ENCODE measurements around the gene TEKTIP1.
"Not testable (repeated sequence)": the region's sequence is repeated elsewhere in the genome, so short reads cannot be mapped to it uniquely, and the experiment has no call there.

TEKTIP1 gene

GRCh38 chr19:3524078-3524842 lies 14.7 kb upstream of the TEKTIP1 start:
- no peak for DNase-seq

- DNase-seq: no peak
Observed at GRCh38 chr19:3524904-3525451, 14.0 kb upstream of the TEKTIP1 start.

GRCh38 chr19:3526507-3527237 lies 12.3 kb upstream of the TEKTIP1 start:
- no peak for DNase-seq

- no peak for DNase-seq
Observed at GRCh38 chr19:3527238-3527910, 11.6 kb upstream of the TEKTIP1 start.

GRCh38 chr19:3528080-3528479 lies 10.9 kb upstream of the TEKTIP1 start:
- DNase-seq: no peak

- no peak for DNase-seq
Observed at GRCh38 chr19:3528539-3529211, 10.3 kb upstream of the TEKTIP1 start.

GRCh38 chr19:3529299-3529698 lies 9.7 kb upstream of the TEKTIP1 start:
- not testable (repeated sequence) for DNase-seq

- DNase-seq: no peak
Observed at GRCh38 chr19:3530389-3530788, 8.6 kb upstream of the TEKTIP1 start.

- no peak for DNase-seq
Observed at GRCh38 chr19:3531716-3532115, 7.3 kb upstream of the TEKTIP1 start.

- DNase-seq: no peak
Observed at GRCh38 chr19:3532154-3532786, 6.7 kb upstream of the TEKTIP1 start.

GRCh38 chr19:3533033-3533432 lies 5.9 kb upstream of the TEKTIP1 start:
- DNase-seq: no peak

GRCh38 chr19:3533563-3534216 lies 5.3 kb upstream of the TEKTIP1 start:
- no peak for DNase-seq

- no peak for DNase-seq
Observed at GRCh38 chr19:3534375-3535234, 4.4 kb upstream of the TEKTIP1 start.

- DNase-seq: no peak
Observed at GRCh38 chr19:3535235-3535535, 3.8 kb upstream of the TEKTIP1 start.

- no peak for DNase-seq
Observed at GRCh38 chr19:3535563-3535965, 3.4 kb upstream of the TEKTIP1 start.

- no peak for DNase-seq
Observed at GRCh38 chr19:3535981-3536380, 3.0 kb upstream of the TEKTIP1 start.

- DNase-seq: no peak
Observed at GRCh38 chr19:3536429-3537100, 2.4 kb upstream of the TEKTIP1 start.

GRCh38 chr19:3537101-3537437 lies 1.9 kb upstream of the TEKTIP1 start:
- no peak for DNase-seq

- DNase-seq: no peak
Observed at GRCh38 chr19:3537438-3538240, 1.3 kb upstream of the TEKTIP1 start.

All from NCI-H69 (cell line).